Neural progenitor cell (in vitro differentiated cells): ENCODE data around the gene ARL6. TPM values are rescaled to one million over a fixed set of nuclear protein-coding genes. Genes with fewer than 3 reads are reported as not detected.

Experiments used
- DNase-seq: peaks from one replicate; pipeline ENCODE4 v3.0.0-alpha.2; 2016; ENCODE audit warnings: low spot score
- H2AFZ ChIP-seq: fragments of 200-600 bp; sonication (generic); replicated peaks from 2 replicates; pipeline ENCODE4 v1.6.1; 2016; ENCODE audit warnings: antibody characterized with exemption
- H3F3A ChIP-seq: fragments of 200-600 bp; sonication (generic); 2 replicates; pipeline ENCODE4 v1.6.1; 2016; ENCODE audit warnings: antibody characterized with exemption, low read depth
- H3K27ac ChIP-seq: fragments of 200-600 bp; sonication (generic); 2 replicates; pipeline ENCODE4 v1.5.1; 2016; ENCODE audit warnings: mild to moderate bottlenecking
- H3K27me3 ChIP-seq: fragments of 200-600 bp; sonication (generic); 2 replicates; pipeline ENCODE4 v1.6.1; 2016; ENCODE audit warnings: mild to moderate bottlenecking, moderate library complexity
- H3K36me3 ChIP-seq: fragments of 200-600 bp; sonication (generic); 2 replicates; pipeline ENCODE4 v1.5.1; 2016
- H3K4me1 ChIP-seq: fragments of 200-600 bp; sonication (generic); 2 replicates; pipeline ENCODE4 v1.6.1; 2016; ENCODE audit warnings: mixed run types
- H3K4me2 ChIP-seq: fragments of 200-600 bp; sonication (generic); 2 replicates; pipeline ENCODE4 v1.6.1; 2016
- H3K4me3 ChIP-seq: fragments of 200-600 bp; sonication (generic); 2 replicates; pipeline ENCODE4 v1.5.1; 2016
- H3K79me2 ChIP-seq: fragments of 200-600 bp; sonication (generic); 2 replicates; pipeline ENCODE4 v1.6.1; 2016; ENCODE audit warnings: low read depth
- H3K9ac ChIP-seq: fragments of 200-600 bp; sonication (generic); 2 replicates; pipeline ENCODE4 v1.6.1; 2016
- H3K9me3 ChIP-seq: fragments of 200-600 bp; sonication (generic); 2 replicates; pipeline ENCODE4 v1.5.1; 2016; ENCODE audit warnings: low read depth
- H4K20me1 ChIP-seq: fragments of 200-600 bp; sonication (generic); 2 replicates; pipeline ENCODE4 v1.6.1; 2016; ENCODE audit warnings: low read depth
- H3K27ac Mint-ChIP-seq: 3 replicates; pipeline ENCODE4 v1.8.0; 2021; ENCODE audit warnings: mixed read lengths
- H3K27me3 Mint-ChIP-seq: 2 replicates; pipeline ENCODE4 v1.8.0; 2022; ENCODE audit warnings: low read depth, mild to moderate bottlenecking, inconsistent platforms, moderate library complexity, mixed read lengths; ENCODE audit not compliant: insufficient read depth
- H3K36me3 Mint-ChIP-seq: 3 replicates; pipeline ENCODE4 v1.8.0; 2021; ENCODE audit warnings: mixed read lengths
- H3K4me1 Mint-ChIP-seq: 3 replicates; pipeline ENCODE4 v1.8.0; 2021; ENCODE audit warnings: mixed read lengths
- H3K4me3 Mint-ChIP-seq: 3 replicates; pipeline ENCODE4 v1.8.0; 2021; ENCODE audit warnings: mild to moderate bottlenecking, moderate library complexity, mixed read lengths
- H3K9me3 Mint-ChIP-seq: 3 replicates; pipeline ENCODE4 v1.8.0; 2020; ENCODE audit warnings: mixed read lengths
- CTCF ChIP-seq: fragments of 200-600 bp; sonication (generic); IDR thresholded peaks from 2 replicates; pipeline ENCODE4 v1.5.1; 2017; ENCODE audit warnings: antibody characterized with exemption, mild to moderate bottlenecking
- EZH2 ChIP-seq: fragments of 200-600 bp; sonication (generic); IDR thresholded peaks from 2 replicates; pipeline ENCODE4 v1.6.1; 2017; ENCODE audit warnings: antibody characterized with exemption, mild to moderate bottlenecking, moderate library complexity
- EZH2phosphoT487 ChIP-seq: fragments of 200-600 bp; sonication (generic); IDR thresholded peaks from 2 replicates; pipeline ENCODE4 v1.6.1; 2017; ENCODE audit warnings: antibody characterized with exemption
- total RNA-seq: library from RNA; depleted of rRNA; stranded (reverse); fragments of >200 nt; gene quantifications from 2 replicates; pipeline ENCODE4 v1.2.3, GENCODE V29; 2015; ENCODE audit warnings: low replicate concordance

Gene ARL6
- total RNA-seq, 1 donor from 2014 or later: 14.2 TPM

DNA sequence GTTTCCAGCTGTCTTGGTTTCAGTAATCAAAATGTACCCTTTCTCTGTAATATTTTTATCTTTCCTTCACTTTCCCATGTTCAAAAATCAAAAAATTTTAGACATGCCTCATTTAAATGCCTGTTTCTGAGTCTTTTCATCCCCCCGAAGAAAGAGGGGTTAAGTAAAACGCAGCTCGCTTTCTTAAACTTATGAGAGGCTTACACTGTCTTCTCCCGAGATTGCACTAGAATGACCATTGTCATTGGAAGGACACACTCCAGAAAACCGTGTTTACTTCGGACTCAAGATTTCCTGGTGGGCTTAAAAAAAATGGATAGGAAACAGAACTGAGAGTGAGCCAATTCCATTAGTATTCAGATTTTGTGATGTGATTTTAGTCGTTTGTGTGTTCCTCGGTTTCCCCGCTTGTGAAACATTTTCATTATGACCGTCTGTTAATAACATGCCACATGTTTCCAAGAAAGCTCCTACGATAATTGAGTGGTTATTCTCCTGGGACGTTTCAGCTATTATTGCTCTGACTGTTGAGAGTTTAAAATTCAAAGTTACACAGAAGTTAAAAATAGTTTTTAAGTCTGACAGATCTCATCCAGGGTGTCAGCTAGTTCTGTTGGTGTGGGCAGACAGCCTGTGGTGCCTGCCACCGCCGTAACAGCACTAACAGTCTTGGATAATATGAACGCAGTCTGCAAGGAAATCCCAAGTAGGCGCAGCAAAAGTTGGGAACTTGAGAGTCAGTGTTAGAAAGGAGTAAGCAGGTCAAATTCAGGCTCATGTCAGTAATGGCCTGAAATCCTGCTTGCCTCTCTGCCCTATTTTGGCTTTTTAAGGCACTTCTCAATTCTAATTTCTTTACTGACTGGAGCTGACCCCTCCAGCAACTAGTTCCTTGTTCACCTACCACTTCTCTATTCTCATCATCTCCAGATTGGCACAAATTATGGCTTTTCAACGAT lies 58.8 kb downstream of the ARL6 start:
- Mint-ChIP-seq H3K4me1 (peaks cover 14% of the 10 kb centered on the region), H3K27me3 (peaks cover 9% of the 10 kb centered on the region), H3K27ac (no peak overlapping the region), H3K36me3 (no peaks in the 10 kb centered on the region), H3K4me3 (peak overlapping the region; percentile 97), H3K9me3 (no peaks in the 10 kb centered on the region)
- Histone ChIP-seq H3K9me3 (no peaks in the 10 kb centered on the region), H3K9ac (no peak overlapping the region), H3K4me3 (peak overlapping the region; percentile 55), H3K79me2 (no peaks in the 10 kb centered on the region), H3K27me3 (peaks cover 43% of the 10 kb centered on the region), H2AFZ (peak overlapping the region; percentile 62), H3K4me1 (peaks cover 9% of the 10 kb centered on the region), H3K4me2 (peak overlapping the region; percentile 89), H3K27ac (no peak overlapping the region), H4K20me1 (peaks cover 18% of the 10 kb centered on the region), H3K36me3 (no peaks in the 10 kb centered on the region), H3F3A (peaks cover 11% of the 10 kb centered on the region)
- DNase-seq: no peak
- TF ChIP-seq EZH2phosphoT487: no peak
- TF ChIP-seq CTCF: no peak
- no peak for TF ChIP-seq EZH2

DNA sequence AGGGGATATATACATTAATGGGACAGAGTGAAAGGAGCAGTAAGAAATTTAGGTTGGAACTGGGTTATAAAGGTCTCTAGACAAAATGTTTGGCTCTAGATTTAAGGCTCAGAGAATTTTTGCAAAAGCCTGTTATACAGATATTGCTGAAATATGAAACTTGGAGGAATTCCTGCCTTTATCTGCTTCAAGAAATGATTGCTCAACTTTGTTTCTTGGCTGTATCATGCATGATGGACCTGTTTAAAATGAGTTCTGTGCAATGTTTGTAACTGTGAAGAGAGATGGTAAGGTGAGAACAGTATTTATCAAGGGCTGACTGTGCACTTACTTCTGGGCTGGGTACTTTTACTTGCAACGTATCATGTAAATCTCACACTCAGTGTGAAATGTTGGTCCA lies 60.5 kb downstream of the ARL6 start:
- Histone ChIP-seq H4K20me1 (peaks cover 18% of the 10 kb centered on the region), H3K4me2 (no peak overlapping the region), H3K79me2 (peaks cover 4% of the 10 kb centered on the region), H3K9ac (no peak overlapping the region), H3K4me1 (peaks cover 9% of the 10 kb centered on the region), H3K4me3 (no peak overlapping the region), H3K27ac (no peak overlapping the region), H3K36me3 (no peaks in the 10 kb centered on the region), H3F3A (peaks cover 11% of the 10 kb centered on the region), H3K27me3 (peaks cover 34% of the 10 kb centered on the region), H2AFZ (no peak overlapping the region), H3K9me3 (no peaks in the 10 kb centered on the region)
- peaks cover 14% of the 10 kb centered on the region for H3K4me1 Mint-ChIP-seq
- TF ChIP-seq EZH2phosphoT487 (no peak), CTCF (no peak), EZH2 (no peak)
- no peak overlapping the region for H3K4me3 Mint-ChIP-seq
- no peak overlapping the region for H3K27ac Mint-ChIP-seq
- no peak for DNase-seq
- H3K27me3 Mint-ChIP-seq: peaks cover 9% of the 10 kb centered on the region
- no peaks in the 10 kb centered on the region for H3K36me3 Mint-ChIP-seq
- H3K9me3 Mint-ChIP-seq: no peaks in the 10 kb centered on the region

- Histone ChIP-seq H3K9ac (no peak overlapping the region), H3K27ac (no peak overlapping the region), H3F3A (no peaks in the 10 kb centered on the region), H3K4me3 (no peak overlapping the region), H3K27me3 (peaks cover 13% of the 10 kb centered on the region), H2AFZ (no peak overlapping the region), H3K9me3 (no peaks in the 10 kb centered on the region), H3K36me3 (no peaks in the 10 kb centered on the region), H3K4me1 (peaks cover 9% of the 10 kb centered on the region), H3K79me2 (peaks cover 4% of the 10 kb centered on the region), H3K4me2 (no peak overlapping the region), H4K20me1 (peaks cover 18% of the 10 kb centered on the region)
- Mint-ChIP-seq H3K36me3 (peaks cover 4% of the 10 kb centered on the region), H3K27ac (no peak overlapping the region), H3K27me3 (peaks cover 4% of the 10 kb centered on the region), H3K9me3 (peaks cover 2% of the 10 kb centered on the region), H3K4me1 (peaks cover 11% of the 10 kb centered on the region), H3K4me3 (no peak overlapping the region)
- DNase-seq: no peak
- TF ChIP-seq EZH2 (no peak), EZH2phosphoT487 (no peak), CTCF (no peak)
These were observed 63.3 kb downstream of the ARL6 start for GRCh38 chr3:97827741-97828471.
